Dedifferentiated amniotic fluid mesenchymal stem cell (primary cell): ENCODE measurements around the gene ACTL10.

ENCODE experiments used
- DNase-seq: peaks from one replicate; pipeline ENCODE4 v3.0.0-alpha.2; 2016; ENCODE audit errors: extremely low spot score

Gene ACTL10

GRCh38 chr20:33649201-33649681, 17.5 kb upstream of the ACTL10 start:
- DNase-seq = no peak

GRCh38 chr20:33650111-33650752, 16.5 kb upstream of the ACTL10 start:
- DNase-seq = no peak

GRCh38 chr20:33650753-33651561, 15.8 kb upstream of the ACTL10 start:
- DNase-seq = no peak

- DNase-seq = no peak
These were observed 15.1 kb upstream of the ACTL10 start for GRCh38 chr20:33651562-33652048.

GRCh38 chr20:33653218-33653899, 13.4 kb upstream of the ACTL10 start:
- peak; percentile 31 for DNase-seq

- DNase-seq = no peak
These were observed 12.7 kb upstream of the ACTL10 start for GRCh38 chr20:33653900-33654596.

GRCh38 chr20:33654680-33655161, 12.0 kb upstream of the ACTL10 start:
- DNase-seq = no peak

- no peak for DNase-seq
These were observed 11.6 kb upstream of the ACTL10 start for GRCh38 chr20:33655164-33655563.

GRCh38 chr20:33656010-33656782, 10.5 kb upstream of the ACTL10 start:
- DNase-seq = no peak

- DNase-seq = no peak
These were observed 9.7 kb upstream of the ACTL10 start for GRCh38 chr20:33656783-33657703.

GRCh38 chr20:33657704-33658095, 9.0 kb upstream of the ACTL10 start:
- no peak for DNase-seq

- no peak for DNase-seq
These were observed 8.2 kb upstream of the ACTL10 start for GRCh38 chr20:33658510-33658909.

- DNase-seq = no peak
These were observed 7.8 kb upstream of the ACTL10 start for GRCh38 chr20:33658929-33659328.

- DNase-seq = no peak
These were observed 7.3 kb upstream of the ACTL10 start for GRCh38 chr20:33659341-33660034.

GRCh38 chr20:33660035-33660684, 6.6 kb upstream of the ACTL10 start:
- DNase-seq = no peak

- no peak for DNase-seq
These were observed 6.1 kb upstream of the ACTL10 start for GRCh38 chr20:33660685-33661058.

GRCh38 chr20:33662172-33662571, 4.6 kb upstream of the ACTL10 start, which contains the start of gene C20orf144:
TSS of gene C20orf144 (plus strand) at chr20:33662327. CDS start at chr20:33662346, 19 bp downstream.
- DNase-seq = no peak
